ENCODE data around the gene PXDC1. TPM values are rescaled to one million over a fixed set of nuclear protein-coding genes. Genes with fewer than 3 reads are reported as not detected.

The PXDC1 gene
- total RNA-seq, 1 experiment from 2014 or later: 36.2 TPM

DNA sequence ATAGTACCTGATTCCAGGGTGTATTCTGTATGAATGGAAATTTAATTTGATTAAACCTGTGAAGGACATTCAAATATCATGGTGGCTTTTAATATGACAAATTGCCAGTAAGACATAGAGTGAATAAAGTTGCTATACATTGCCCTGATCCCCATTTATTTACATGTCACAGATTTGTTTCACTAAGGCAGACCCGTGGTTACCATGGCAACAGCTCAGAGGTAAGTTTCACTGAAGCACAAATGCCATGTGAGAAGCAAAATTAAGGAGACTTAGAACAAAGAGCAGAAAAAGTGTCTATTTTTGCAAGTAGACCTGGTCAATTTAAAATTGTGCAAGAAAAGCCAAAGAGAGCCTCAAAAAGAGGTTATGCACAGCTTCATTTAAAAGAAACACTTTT, 63.7 kb downstream of the PXDC1 start:
- in situ Hi-C loops (cut with HindIII; ENCODE audit: low pct_unique_long_range_greater_than_20kb, low sequenced_read_pairs) (no loop called here), intact Hi-C loops (cut with micrococcal nuclease; ENCODE audit: unreplicated experiment) (no loop called here)
- H3K36me3 ChIP-seq (ENCODE audit: control insufficient read depth, insufficient read depth, low read length): no peaks in the 10 kb centered on the region
- H3K4me3 ChIP-seq (ENCODE audit: low read depth in 2 of 2, low read length in 2 of 2): no peak overlapping the region
- no peaks in the 10 kb centered on the region for H3K9me3 ChIP-seq (ENCODE audit: control insufficient read depth, insufficient read depth, low read depth, low read length)
- DNase-seq (ENCODE audit: low read depth, low spot score): no peak
- no peaks in the 10 kb centered on the region for H3K4me1 ChIP-seq (ENCODE audit: control insufficient read depth, insufficient read depth, low read length)
- BruUV-seq (replicated peaks): no TSS peak
- no peak for ATAC-seq
- no peak overlapping the region for H3K27ac ChIP-seq (ENCODE audit: low read length)
- TF ChIP-seq, protein P1, sequence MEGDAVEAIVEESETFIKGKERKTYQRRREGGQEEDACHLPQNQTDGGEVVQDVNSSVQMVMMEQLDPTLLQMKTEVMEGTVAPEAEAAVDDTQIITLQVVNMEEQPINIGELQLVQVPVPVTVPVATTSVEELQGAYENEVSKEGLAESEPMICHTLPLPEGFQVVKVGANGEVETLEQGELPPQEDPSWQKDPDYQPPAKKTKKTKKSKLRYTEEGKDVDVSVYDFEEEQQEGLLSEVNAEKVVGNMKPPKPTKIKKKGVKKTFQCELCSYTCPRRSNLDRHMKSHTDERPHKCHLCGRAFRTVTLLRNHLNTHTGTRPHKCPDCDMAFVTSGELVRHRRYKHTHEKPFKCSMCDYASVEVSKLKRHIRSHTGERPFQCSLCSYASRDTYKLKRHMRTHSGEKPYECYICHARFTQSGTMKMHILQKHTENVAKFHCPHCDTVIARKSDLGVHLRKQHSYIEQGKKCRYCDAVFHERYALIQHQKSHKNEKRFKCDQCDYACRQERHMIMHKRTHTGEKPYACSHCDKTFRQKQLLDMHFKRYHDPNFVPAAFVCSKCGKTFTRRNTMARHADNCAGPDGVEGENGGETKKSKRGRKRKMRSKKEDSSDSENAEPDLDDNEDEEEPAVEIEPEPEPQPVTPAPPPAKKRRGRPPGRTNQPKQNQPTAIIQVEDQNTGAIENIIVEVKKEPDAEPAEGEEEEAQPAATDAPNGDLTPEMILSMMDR (IDR thresholded peaks at IDR 0.05): no peak
- TF ChIP-seq, protein P2, sequence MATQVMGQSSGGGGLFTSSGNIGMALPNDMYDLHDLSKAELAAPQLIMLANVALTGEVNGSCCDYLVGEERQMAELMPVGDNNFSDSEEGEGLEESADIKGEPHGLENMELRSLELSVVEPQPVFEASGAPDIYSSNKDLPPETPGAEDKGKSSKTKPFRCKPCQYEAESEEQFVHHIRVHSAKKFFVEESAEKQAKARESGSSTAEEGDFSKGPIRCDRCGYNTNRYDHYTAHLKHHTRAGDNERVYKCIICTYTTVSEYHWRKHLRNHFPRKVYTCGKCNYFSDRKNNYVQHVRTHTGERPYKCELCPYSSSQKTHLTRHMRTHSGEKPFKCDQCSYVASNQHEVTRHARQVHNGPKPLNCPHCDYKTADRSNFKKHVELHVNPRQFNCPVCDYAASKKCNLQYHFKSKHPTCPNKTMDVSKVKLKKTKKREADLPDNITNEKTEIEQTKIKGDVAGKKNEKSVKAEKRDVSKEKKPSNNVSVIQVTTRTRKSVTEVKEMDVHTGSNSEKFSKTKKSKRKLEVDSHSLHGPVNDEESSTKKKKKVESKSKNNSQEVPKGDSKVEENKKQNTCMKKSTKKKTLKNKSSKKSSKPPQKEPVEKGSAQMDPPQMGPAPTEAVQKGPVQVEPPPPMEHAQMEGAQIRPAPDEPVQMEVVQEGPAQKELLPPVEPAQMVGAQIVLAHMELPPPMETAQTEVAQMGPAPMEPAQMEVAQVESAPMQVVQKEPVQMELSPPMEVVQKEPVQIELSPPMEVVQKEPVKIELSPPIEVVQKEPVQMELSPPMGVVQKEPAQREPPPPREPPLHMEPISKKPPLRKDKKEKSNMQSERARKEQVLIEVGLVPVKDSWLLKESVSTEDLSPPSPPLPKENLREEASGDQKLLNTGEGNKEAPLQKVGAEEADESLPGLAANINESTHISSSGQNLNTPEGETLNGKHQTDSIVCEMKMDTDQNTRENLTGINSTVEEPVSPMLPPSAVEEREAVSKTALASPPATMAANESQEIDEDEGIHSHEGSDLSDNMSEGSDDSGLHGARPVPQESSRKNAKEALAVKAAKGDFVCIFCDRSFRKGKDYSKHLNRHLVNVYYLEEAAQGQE (IDR thresholded peaks at IDR 0.05; ENCODE audit: insufficient read depth in 1 of 2, low read depth in 2 of 2, low read length in 1 of 2): no peak
- TF ChIP-seq TCF7L2 (IDR thresholded peaks at IDR 0.05; ENCODE audit: low read depth, low read length) (no peak), SIN3A (IDR thresholded peaks at IDR 0.05; ENCODE audit: borderline replicate concordance, insufficient read depth, low read depth, low read length) (no peak), POLR2AphosphoS5 (IDR thresholded peaks at IDR 0.05; ENCODE audit: low read depth, low read length) (no peak)
- ChIA-PET POLR2A (no interaction called here), CTCF (no interaction called here)
- peaks cover 9% of the 10 kb centered on the region; the same call in 1 of the 2 replicates for H3K27me3 ChIP-seq (ENCODE audit: control insufficient read depth, insufficient read depth, low read length)

DNA sequence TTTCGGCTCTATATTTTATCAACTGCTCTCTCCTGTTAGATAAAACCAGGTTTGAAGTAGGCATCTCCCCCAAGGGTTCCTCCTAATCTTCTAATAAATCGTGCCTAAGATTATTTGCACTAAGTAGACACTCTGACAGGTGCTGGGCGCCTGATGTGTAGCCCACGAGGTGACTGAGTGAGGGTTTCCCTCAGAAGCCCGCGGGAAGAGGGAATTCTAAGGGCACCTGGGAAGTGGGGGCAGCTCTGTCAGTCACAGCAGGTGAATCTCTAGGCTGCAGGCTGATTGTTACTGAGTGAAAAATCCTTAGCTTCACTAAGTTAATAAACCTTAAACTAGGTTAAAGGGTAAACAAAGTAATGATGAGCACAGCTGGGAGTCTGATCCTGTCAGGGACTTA, 68.2 kb downstream of the PXDC1 start:
- Histone ChIP-seq H3K4me3 (ENCODE audit: low read depth in 2 of 2, low read length in 2 of 2) (no peak overlapping the region), H3K9me3 (ENCODE audit: control insufficient read depth, insufficient read depth, low read depth, low read length) (no peaks in the 10 kb centered on the region), H3K36me3 (ENCODE audit: control insufficient read depth, insufficient read depth, low read length) (no peaks in the 10 kb centered on the region), H3K4me1 (ENCODE audit: control insufficient read depth, insufficient read depth, low read length) (no peaks in the 10 kb centered on the region), H3K27me3 (ENCODE audit: control insufficient read depth, insufficient read depth, low read length) (no peaks in the 10 kb centered on the region), H3K27ac (ENCODE audit: low read length) (no peak overlapping the region)
- ATAC-seq: no peak
- CTCF ChIA-PET: no interaction called here
- intact Hi-C loops (cut with micrococcal nuclease; ENCODE audit: unreplicated experiment): no loop called here
- POLR2A ChIA-PET: no interaction called here
- TF ChIP-seq TCF7L2 (IDR thresholded peaks at IDR 0.05; ENCODE audit: low read depth, low read length): no peak
- TF ChIP-seq POLR2AphosphoS5 (IDR thresholded peaks at IDR 0.05; ENCODE audit: low read depth, low read length): no peak
- TF ChIP-seq, protein P2 (IDR thresholded peaks at IDR 0.05; ENCODE audit: insufficient read depth in 1 of 2, low read depth in 2 of 2, low read length in 1 of 2): no peak
- TF ChIP-seq, protein P1 (IDR thresholded peaks at IDR 0.05): no peak
- no peak for TF ChIP-seq SIN3A (IDR thresholded peaks at IDR 0.05; ENCODE audit: borderline replicate concordance, insufficient read depth, low read depth, low read length)
- no TSS peak for BruUV-seq (replicated peaks)
- in situ Hi-C loops (cut with HindIII; ENCODE audit: low pct_unique_long_range_greater_than_20kb, low sequenced_read_pairs): no loop called here
- DNase-seq (ENCODE audit: low read depth, low spot score): no peak

All from Panc1 (cell line).